Endometrial microvascular endothelial cells (primary cell): ENCODE measurements around the gene JUP. TPM values are rescaled to one million over a fixed set of nuclear protein-coding genes. Genes with fewer than 3 reads are reported as not detected.

Experiments
- in situ Hi-C: cut with HindIII; loops from 2 replicates; pipeline ENCODE4 v1.10.0; 2017; ENCODE audit warnings: low sequenced_read_pairs, low pct_unique_long_range_greater_than_20kb; ENCODE audit errors: inconsistent ontology term
- total RNA-seq: library from RNA; depleted of rRNA; stranded (reverse); fragments of >200 nt; gene quantifications from one replicate; pipeline ENCODE4 v1.2.3, GENCODE V29; 2015; ENCODE audit errors: inconsistent ontology term

JUP gene
- total RNA-seq, 1 donor from 2014 or later = 161 TPM

GRCh38 chr17:41811549-41812380 is 25.3 kb upstream of the JUP start, which contains the start of gene P3H4:
P3H4 (minus strand) TSS chr17:41811949; CDS start chr17:41811915, 34 bp downstream.
- in situ Hi-C loops = no loop called here

DNA sequence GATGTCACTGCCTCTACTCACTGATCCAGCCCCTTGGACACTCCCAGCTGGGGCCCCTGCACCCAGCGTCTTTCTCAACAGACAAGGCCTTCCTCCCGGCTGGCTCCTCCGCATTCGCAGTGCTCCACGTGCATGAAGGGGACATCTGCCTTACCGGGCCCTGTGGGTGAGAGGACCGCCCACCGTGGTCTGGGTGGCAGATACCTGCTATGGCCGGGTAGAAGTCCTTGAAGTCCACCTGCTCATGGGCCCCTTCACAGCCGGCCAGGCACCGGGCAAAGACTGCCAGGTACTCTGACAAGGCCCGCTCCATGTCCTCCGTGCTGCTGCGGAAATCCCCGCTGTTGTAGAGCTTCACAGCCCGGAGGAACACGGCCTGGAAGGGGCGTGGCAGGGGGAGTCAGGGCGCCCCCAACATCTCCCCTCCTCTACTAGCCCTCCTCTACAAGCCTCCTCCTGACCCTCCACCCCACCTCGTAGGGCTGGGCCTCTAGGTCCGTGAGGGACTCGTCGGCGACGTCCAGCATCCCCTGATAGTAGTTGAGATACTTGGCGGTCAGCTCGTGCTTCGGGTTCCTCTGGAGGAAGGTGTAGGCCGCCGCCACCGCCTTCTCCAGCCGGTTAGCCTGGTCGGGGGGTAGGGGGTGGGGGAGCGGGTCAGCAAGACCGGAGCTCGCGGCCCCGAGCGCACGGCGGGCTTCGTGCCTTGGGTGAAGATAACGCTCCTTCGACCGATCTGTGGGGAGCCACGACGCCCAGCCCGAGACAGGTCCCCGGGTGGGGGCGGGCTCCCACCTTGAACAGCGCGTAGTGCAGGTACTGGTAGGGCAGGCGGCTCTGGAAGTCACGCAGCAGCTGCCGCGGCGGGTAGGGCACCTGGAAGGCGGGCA is 24.4 kb upstream of the JUP start:
- in situ Hi-C loops = no loop called here

DNA sequence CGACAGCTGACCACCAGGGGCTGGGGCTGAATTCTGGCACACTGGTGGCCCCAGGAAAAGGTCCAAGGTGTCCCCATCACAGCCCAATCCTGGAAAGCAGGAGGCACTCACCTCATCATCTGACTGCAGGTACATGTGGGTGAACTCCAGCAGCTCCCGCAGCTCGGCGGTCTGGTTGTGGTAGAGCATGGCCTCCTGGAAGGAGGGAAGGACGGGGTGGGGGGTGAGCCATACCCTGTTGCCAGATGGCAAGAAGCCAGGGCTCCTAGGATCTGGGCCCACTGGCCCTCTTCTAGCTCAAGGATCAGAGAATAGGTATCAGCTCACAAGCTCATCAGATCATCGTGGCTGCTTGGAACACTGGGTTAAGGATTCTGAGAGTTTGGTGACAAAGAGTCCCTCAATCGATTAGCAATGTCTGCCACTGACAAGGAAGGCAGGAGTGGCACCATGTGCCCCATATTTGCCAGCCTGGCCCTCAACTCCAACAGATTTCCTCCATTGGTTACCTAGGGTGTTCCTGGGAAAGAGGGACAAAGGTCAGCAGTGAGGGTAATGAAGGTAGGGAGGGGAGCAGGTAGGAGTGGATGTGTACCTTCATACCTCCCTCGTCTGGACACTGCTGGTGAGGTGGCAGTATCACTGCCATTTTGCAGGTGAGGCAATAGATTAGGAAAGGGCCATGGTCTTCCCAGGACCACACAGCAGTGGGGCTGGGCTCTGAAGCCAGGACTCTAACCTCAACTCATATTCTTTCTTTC is 20.4 kb upstream of the JUP start:
- in situ Hi-C loops = loop anchor here (10.0 kb wide), 1 partner anchor 82 kb away; no protein-coding TSS in a partner anchor

- in situ Hi-C loops = loop anchor here (10.0 kb wide), 1 partner anchor 79 kb away; no protein-coding TSS in a partner anchor
These were observed 16.8 kb upstream of the JUP start for GRCh38 chr17:41803049-41804020.

DNA sequence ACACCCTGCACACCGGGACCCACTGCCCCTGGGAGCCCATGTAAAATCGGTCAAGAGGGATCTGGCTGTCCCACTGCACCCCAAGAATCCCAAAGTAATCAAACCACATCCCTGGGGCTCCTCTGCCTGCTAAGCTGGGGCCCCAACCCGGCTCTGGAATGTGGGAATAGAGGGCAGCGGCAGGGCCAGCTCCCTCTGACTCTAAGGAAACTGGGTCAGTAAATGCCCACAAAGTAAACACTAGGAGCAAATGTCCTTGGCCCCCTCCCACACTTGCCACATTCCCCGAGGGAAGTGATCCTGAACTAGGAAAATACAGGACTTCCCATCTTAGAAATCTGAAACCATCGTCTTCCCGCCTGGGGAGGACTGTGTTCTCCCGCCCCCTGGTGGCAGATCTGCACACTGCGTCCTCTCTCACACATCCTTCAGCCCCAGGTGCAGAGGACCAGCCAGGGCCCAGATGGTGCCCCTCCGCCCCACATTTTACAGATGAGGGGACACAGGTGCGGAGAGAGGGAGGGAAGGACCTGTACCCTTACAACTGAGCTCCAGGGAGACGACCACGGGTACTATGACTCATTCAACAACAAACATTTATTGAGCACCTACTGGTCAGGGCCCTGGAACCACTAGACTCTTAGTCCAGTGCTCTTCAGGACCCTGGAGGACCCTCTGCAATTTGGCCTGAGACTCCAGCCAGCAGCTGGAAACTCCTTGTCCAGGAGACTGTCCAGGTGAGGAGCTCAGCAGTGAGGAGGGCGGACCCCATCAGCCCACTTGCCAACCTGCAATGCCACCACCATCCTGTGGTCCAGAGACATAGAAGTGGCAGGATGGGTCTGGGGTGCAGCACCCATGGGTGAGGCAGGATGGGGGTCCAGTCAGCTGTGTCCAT is 15.1 kb upstream of the JUP start:
- in situ Hi-C loops = loop anchor here (10.0 kb wide), 1 partner anchor 77 kb away; no protein-coding TSS in a partner anchor

DNA sequence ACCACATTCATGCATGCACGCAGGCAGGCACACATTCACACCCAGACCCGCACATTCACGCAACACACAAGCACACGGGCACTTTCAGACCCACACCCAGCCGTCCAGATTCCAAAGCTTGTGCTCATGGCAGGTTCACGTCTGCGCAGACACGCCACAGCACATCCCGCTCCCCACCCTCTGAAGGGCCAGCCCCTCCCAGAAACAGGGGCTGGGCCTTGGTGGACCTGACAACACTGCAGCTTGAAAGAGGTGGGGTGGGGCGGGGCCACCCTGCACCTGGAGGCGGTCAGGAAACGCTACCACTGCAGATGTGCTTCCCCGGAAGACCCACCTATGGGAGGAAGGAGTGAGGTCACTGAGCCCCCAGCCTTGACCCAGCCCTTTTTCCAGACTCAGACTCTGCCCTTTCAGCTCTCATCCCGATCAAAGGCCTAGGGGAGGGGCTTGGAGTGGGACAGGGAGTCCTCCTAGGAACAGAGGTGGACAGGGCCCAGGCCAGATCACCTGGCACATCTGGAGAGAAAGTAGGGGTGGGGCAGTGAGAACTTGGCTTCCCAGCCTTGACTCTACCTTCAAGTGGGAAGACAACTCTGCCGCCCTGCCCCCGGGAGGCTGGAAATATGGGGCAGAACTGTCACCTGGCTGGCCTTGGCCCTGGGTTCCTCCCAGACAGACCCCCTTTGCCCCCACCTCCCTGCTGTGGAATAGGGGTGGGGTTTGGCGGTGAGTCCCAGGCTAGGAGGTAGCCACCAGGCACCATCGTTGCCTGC is 14.3 kb upstream of the JUP start:
- in situ Hi-C loops = loop anchor here (10.0 kb wide), 1 partner anchor 76 kb away; no protein-coding TSS in a partner anchor

- in situ Hi-C loops = no loop called here
These were observed 12.9 kb upstream of the JUP start for GRCh38 chr17:41799366-41799765.

DNA sequence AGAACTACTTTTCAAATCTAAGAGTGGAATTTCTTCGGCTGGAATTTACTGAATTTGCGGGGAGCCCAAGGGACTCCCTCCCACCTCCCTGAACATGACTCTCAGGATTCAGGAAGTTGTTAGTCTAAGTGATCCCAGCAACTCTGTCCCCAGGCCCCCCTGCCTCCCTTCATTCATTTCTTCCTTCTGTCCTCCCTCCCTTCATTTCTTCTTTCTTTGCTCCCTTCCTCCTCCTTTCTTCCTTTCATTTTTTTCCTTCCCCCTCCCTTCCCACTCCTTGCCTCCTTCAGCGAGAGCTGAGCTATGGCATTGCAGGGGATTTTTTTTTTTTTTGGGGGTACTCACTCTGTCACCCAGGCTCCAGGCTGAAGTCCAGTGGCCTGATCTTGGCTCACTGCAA is 10.9 kb upstream of the JUP start:
- in situ Hi-C loops = no loop called here

DNA sequence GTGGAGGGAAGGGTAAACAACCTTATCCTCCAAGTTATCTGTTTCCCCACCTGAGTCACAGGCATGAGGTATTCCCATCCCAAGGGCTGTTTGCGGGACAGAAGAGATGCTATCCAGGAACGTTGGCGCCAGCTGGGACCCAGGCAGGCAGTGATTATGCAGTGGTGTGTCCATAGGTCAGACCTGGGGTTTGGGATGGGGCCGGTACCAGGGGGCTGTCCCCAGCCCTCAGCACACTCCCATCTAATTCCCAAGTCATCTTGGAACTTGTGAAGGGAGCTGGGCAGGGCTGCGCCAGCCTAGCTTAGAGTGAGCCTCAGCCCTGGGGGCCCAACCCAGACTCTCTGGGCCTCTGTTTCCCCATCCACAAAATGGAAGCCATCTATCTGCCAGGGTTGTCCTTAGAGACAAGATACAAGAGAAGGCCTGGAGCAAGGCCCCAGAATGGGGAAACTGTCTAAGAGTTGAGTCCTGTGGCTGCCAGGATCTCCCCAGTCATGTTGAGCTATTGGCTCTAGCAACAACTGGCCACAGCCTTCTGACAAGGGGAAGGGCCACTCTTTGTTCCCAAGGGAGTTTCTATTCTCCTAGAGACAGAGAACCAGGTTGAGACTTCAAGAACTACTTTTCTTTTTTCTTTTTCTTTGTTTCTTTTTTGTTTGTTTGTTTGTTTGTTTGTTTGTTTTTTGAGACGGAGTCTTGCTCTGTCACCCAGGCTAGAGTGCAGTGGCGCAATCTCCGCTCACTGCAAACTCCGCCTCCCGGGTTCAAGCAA is 9.8 kb upstream of the JUP start:
- in situ Hi-C loops = no loop called here

DNA sequence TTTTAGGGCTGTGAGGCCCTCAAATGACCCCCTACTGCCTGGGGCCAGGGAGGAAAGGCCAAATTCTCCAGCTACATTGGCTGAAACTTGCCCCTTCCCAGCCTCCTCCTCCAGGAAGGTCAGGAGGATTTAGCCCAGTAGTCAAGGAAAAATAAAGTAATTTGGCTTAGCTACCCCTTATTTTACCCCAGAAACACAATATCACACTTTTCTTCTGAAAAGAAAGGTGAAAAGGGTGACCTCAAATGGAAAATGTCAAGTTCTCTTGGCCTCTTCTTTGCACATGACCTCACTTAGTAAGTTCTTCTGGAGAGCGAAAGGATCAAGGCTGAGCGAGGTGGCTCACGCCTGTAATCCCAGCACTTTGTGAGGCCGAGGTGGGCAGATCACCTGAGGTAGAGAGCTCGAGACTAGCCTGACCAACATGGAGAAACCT is 8.0 kb upstream of the JUP start:
- in situ Hi-C loops = no loop called here

GRCh38 chr17:41793784-41794539 is 7.5 kb upstream of the JUP start:
- in situ Hi-C loops = no loop called here

GRCh38 chr17:41792845-41793783 is 6.6 kb upstream of the JUP start:
- in situ Hi-C loops = no loop called here

DNA sequence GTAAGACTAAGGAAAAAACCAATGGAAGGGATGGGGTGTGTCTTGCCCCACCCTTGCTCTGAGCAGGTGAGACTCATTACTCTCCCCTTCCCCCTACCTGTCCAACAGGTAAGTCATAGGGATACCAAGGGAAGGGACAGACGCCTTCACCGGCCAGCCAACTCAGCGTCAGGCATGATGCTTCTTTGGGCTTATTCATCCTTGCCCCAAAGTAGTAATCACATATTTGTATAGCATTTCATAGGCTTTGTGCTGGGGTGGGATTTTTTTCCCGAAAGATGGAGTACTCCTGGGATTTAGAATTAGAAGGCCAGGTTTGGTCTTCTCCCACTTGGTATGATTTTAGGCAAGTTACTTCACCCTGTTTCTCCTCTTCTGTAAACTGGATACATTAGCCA is 509 bp upstream of the JUP start:
- in situ Hi-C loops = no loop called here

- in situ Hi-C loops = no loop called here
These were observed 668 bp downstream of the JUP start for GRCh38 chr17:41785859-41786226.
